ENCODE data around the gene METTL5. TPM values are rescaled to one million over a fixed set of nuclear protein-coding genes. Genes with fewer than 3 reads are reported as not detected.
A peak's percentile ranks its signal among the peaks of the same experiment; 100 is the strongest.

The METTL5 gene
- total and polyA plus RNA-seq, 4 donors = 29.2 to 59.0 (median 33.0) TPM

- TF ChIP-seq CTCF (IDR thresholded peaks at IDR 0.05; ENCODE audit: control extremely low read depth, extremely low read depth) = no peak
- Histone ChIP-seq H3K9ac (ENCODE audit: insufficient read depth in 1 of 2, low read length in 2 of 2) (no peak overlapping the region), H3K4me1 (ENCODE audit: control insufficient read depth in 5 of 5, insufficient read depth in 5 of 5, low read length in 5 of 5) (peaks cover 0 to 8% (median 5%) of the 10 kb centered on the region in 5 donors), H3K36me3 (ENCODE audit: control insufficient read depth in 4 of 4, insufficient read depth in 4 of 4, low read length in 4 of 4) (peaks cover 0 to 13% (median 2%) of the 10 kb centered on the region in 4 donors), H3K27me3 (ENCODE audit: control insufficient read depth in 3 of 3, insufficient read depth in 3 of 3, low read length in 2 of 3) (no peaks in the 10 kb centered on the region), H3K9me3 (ENCODE audit: control insufficient read depth in 4 of 4, insufficient read depth in 3 of 4, low read length in 3 of 4) (no peaks in the 10 kb centered on the region), H3K4me3 (no peak overlapping the region), H3K27ac (ENCODE audit: low read depth in 1 of 2, low read length in 1 of 2) (no peak overlapping the region)
- no peak for ATAC-seq (ENCODE audit: insufficient read depth, low FRiP score)
- no peak for DNase-seq
- 86 to 93% methylated on average over 6 of the region's 6 CpGs for WGBS, 2 donors
These were observed 28.3 kb downstream of the METTL5 start for GRCh38 chr2:169796441-169796840.

DNA sequence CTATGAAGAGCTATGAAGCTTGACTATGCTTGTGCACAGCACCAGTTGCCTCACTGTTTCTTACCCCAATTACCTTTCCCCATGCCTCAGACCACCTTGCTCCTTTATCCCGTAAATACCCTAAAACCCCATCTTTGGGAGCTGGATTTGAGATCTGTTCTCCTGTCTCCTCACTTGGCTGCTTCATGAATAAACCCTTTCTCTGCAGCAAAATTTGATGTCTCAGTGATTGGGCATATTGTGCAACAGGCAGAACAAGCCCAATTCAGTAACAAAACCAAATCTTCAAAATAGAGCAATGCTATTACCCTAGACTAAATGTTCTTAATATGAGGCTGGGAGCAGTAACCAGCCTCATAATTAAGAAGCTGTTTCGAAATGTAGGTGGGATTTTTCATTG, 29.5 kb downstream of the METTL5 start:
- H3K36me3 ChIP-seq (ENCODE audit: control insufficient read depth in 4 of 4, insufficient read depth in 4 of 4, low read length in 4 of 4) = peaks cover 0 to 7% (median 0%) of the 10 kb centered on the region in 4 donors
- H3K9ac ChIP-seq (ENCODE audit: insufficient read depth in 1 of 2, low read length in 2 of 2) = no peak overlapping the region
- no peaks in the 10 kb centered on the region for H3K27me3 ChIP-seq (ENCODE audit: control insufficient read depth in 3 of 3, insufficient read depth in 3 of 3, low read length in 2 of 3)
- no peak for TF ChIP-seq CTCF (IDR thresholded peaks at IDR 0.05; ENCODE audit: control extremely low read depth, extremely low read depth)
- H3K27ac ChIP-seq (ENCODE audit: low read depth in 1 of 2, low read length in 1 of 2) = peak overlapping the region in 1 of 2 donors; percentile 14
- peaks cover 0 to 8% (median 5%) of the 10 kb centered on the region in 5 donors for H3K4me1 ChIP-seq (ENCODE audit: control insufficient read depth in 5 of 5, insufficient read depth in 5 of 5, low read length in 5 of 5)
- ATAC-seq (ENCODE audit: insufficient read depth, low FRiP score) (no peak), DNase-seq (no peak)
- no peak overlapping the region for H3K4me3 ChIP-seq
- WGBS, 2 donors = 67 to 95% methylated on average over 2 of the region's 2 CpGs
- H3K9me3 ChIP-seq (ENCODE audit: control insufficient read depth in 4 of 4, insufficient read depth in 3 of 4, low read length in 3 of 4) = no peaks in the 10 kb centered on the region

GRCh38 chr2:169790581-169790980, 34.1 kb downstream of the METTL5 start:
- Histone ChIP-seq H3K4me3 (no peak overlapping the region), H3K9ac (ENCODE audit: insufficient read depth in 1 of 2, low read length in 2 of 2) (no peak overlapping the region), H3K27ac (ENCODE audit: low read depth in 1 of 2, low read length in 1 of 2) (no peak overlapping the region), H3K4me1 (ENCODE audit: control insufficient read depth in 5 of 5, insufficient read depth in 5 of 5, low read length in 5 of 5) (no peaks in the 10 kb centered on the region), H3K9me3 (ENCODE audit: control insufficient read depth in 4 of 4, insufficient read depth in 3 of 4, low read length in 3 of 4) (no peaks in the 10 kb centered on the region), H3K27me3 (ENCODE audit: control insufficient read depth in 3 of 3, insufficient read depth in 3 of 3, low read length in 2 of 3) (no peaks in the 10 kb centered on the region), H3K36me3 (ENCODE audit: control insufficient read depth in 4 of 4, insufficient read depth in 4 of 4, low read length in 4 of 4) (no peaks in the 10 kb centered on the region)
- no peak for TF ChIP-seq CTCF (IDR thresholded peaks at IDR 0.05; ENCODE audit: control extremely low read depth, extremely low read depth)
- DNase-seq (no peak), ATAC-seq (ENCODE audit: insufficient read depth, low FRiP score) (no peak)
- 88 to 94% methylated on average over 3 to 5 of the region's 5 CpGs for WGBS, 2 donors

DNA sequence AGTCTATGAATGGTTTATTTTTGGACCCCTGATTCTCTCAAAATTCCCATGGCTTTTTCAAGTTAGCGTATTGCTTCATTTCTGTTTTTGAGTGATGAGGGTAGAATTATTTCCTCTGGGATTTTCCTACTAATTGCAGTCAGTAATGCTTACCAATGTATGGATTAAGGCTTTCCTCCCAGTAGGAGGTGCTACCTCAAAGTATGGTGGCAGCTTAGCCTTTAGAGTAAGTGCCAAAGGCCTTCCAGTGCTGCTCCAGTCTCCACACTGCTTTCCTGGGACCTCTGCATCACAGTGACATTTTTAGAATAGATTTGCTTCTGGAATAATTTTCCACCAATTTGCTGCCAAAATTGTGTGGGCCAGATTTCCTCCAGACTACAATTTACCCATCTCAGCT, 42.2 kb downstream of the METTL5 start:
- Histone ChIP-seq H3K4me1 (ENCODE audit: control insufficient read depth in 5 of 5, insufficient read depth in 5 of 5, low read length in 5 of 5) (no peaks in the 10 kb centered on the region), H3K27me3 (ENCODE audit: control insufficient read depth in 3 of 3, insufficient read depth in 3 of 3, low read length in 2 of 3) (no peaks in the 10 kb centered on the region), H3K27ac (ENCODE audit: low read depth in 1 of 2, low read length in 1 of 2) (no peak overlapping the region), H3K9ac (ENCODE audit: insufficient read depth in 1 of 2, low read length in 2 of 2) (no peak overlapping the region), H3K9me3 (ENCODE audit: control insufficient read depth in 4 of 4, insufficient read depth in 3 of 4, low read length in 3 of 4) (no peaks in the 10 kb centered on the region), H3K36me3 (ENCODE audit: control insufficient read depth in 4 of 4, insufficient read depth in 4 of 4, low read length in 4 of 4) (no peaks in the 10 kb centered on the region), H3K4me3 (no peak overlapping the region)
- DNase-seq = no peak
- no peak for ATAC-seq (ENCODE audit: insufficient read depth, low FRiP score)
- 94 to 100% methylated on average over 1 of the region's 1 CpG for WGBS, 2 donors
- TF ChIP-seq CTCF (IDR thresholded peaks at IDR 0.05; ENCODE audit: control extremely low read depth, extremely low read depth) = no peak

Data from lung (tissue), 12 donors.